HG02642 (cell line): ENCODE measurements around the gene FZR1.
"Not testable (repeated sequence)": the region's sequence is repeated elsewhere in the genome, so short reads cannot be mapped to it uniquely, and the experiment has no call there.

Source experiments
- ATAC-seq: cut with Tn5 transposase; IDR thresholded peaks from one replicate; pipeline ENCODE4 v1.9.1; 2021; ENCODE audit warnings: mild to moderate bottlenecking; ENCODE audit not compliant: unreplicated experiment, poor library complexity

FZR1 gene

DNA sequence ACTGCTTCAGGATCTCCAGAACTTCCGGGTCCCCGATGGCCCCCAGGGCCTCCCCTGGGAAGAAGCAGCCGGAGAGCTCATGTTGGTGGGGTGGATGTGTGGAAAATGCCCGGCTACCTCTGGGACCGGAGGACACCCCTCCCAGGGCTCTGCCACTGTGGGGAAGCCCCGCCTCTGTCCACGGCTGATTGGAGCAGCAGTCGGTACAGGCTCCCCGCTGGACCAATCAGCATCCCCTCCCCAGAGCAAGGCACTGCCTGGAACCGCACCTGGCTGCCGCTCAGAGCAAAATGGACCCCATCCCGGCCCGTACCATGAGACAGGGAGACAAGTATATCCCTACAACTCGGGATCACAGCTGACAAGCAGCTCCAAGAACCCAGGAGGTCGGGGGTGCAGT is 12.1 kb upstream of the FZR1 start:
- ATAC-seq, result no peak

DNA sequence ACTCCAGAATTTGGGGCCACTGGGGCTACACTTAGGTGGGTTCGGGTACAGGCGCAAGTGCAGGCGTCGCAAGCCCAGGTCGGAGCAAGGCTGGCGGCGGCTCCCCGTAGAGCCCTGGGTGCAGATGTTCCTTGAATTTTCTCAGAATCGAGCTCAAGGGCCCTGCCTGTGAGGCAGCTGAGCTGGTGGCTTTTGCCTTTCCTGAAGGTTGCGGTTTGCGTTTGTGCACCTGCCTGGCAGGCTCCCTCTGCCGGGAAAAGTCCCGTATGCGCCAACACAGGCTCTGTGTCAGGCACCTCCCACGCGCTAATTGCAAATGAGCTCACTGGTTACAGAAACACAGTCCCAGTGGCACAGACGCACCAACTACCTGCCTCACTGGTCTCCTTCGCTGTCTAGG is 11.6 kb upstream of the FZR1 start:
- no peak for ATAC-seq

GRCh38 chr19:3496392-3497273 is 9.5 kb upstream of the FZR1 start:
- no peak for ATAC-seq

DNA sequence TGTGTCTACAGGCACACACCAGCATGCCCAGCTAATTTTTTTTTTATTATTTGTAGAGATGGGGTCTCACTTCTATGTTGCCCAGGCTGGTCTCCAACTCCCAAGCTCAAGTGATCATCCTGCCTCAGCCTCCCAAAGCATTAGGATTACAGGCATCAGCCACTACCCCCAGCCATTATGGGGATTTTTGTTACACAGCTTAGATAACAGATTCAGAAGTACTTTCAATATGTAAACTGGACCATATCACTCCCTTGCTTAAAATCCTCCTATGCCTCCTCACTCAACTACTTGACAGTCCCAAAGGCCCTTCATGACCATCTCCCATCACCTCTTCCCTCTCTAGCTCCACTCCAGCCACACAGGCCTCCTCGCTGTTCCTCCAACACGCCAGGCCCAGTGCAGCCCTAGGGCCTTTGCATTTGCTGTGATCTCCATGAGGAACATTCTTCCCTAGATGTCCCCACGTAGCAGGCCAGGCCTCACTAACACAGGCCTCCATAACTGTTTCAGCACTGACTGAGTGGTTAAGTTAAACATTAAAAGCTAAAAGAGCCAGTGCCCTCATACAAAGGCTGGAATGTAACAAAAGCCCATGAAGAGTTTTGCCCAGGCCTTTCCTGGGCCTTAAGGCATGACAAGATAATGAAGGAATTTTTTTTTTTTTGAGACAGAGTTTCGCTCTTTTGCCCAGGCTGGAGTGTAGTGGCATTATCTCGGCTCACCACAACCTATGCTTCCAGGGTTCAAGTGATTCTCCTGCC is 8.2 kb upstream of the FZR1 start:
- ATAC-seq, result no peak

GRCh38 chr19:3499738-3500428 is 6.2 kb upstream of the FZR1 start:
- ATAC-seq, result no peak

GRCh38 chr19:3500429-3501101 is 5.5 kb upstream of the FZR1 start, which contains the start of gene DOHH:
Gene DOHH, minus strand, starts transcription at chr19:3500674. Its CDS starts 3,860 bp downstream, at chr19:3496814.
- peak; percentile 89 for ATAC-seq

DNA sequence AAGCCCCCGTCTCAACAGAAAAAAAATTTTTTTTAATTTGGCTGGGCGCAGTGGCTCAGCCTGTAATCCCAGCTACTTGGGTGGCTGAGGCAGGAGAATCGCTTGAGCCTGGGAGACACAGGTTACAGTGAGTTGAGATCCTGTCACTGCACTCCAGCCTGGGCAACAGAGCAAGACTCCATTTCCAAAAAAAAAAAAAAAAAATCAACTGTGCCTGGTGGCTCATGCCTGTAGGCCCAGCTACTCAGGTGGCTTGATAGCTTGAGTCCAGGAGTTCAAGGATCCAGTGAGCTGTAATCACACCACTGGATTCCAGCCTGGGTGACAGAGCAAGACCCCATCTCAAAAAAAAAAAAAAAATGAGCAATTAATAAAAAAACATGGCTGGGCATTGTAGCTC is 4.3 kb upstream of the FZR1 start:
- ATAC-seq, result no peak

GRCh38 chr19:3503036-3503572 is 3.0 kb upstream of the FZR1 start:
- no peak for ATAC-seq

- ATAC-seq, result no peak
Measured at GRCh38 chr19:3504735-3505134, 1.4 kb upstream of the FZR1 start.

- peak; percentile 11 for ATAC-seq
Measured at GRCh38 chr19:3506384-3507340, 551 bp downstream of the FZR1 start.

- no peak for ATAC-seq
Measured at GRCh38 chr19:3507371-3508120, 1.4 kb downstream of the FZR1 start.

DNA sequence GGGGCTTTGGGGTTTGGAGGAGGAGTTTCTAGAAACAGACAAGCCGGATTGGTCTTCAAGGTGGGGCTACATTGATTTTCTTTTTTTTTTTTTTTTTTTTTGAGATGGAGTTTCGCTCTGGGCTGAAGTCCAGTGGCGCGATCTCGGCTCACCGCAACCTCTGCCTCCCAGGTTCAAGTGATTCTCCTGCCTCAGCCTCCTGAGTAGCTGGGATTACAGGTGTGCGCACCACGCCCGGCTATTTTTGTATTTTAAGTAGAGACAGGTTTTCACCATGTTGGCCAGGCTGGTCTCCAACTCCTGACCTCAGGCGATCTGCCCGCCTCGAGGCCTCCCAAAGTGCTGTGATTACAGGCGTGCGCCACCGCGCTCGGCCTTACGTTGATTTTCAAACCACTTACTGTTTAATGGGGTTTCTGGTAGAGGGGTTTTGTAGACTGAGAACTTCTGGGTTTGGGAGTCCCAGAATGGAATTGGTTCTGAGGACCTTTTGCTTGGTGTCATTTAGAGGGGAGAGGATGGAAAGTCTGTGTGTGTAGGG is 2.1 kb downstream of the FZR1 start:
- not testable (repeated sequence) for ATAC-seq

DNA sequence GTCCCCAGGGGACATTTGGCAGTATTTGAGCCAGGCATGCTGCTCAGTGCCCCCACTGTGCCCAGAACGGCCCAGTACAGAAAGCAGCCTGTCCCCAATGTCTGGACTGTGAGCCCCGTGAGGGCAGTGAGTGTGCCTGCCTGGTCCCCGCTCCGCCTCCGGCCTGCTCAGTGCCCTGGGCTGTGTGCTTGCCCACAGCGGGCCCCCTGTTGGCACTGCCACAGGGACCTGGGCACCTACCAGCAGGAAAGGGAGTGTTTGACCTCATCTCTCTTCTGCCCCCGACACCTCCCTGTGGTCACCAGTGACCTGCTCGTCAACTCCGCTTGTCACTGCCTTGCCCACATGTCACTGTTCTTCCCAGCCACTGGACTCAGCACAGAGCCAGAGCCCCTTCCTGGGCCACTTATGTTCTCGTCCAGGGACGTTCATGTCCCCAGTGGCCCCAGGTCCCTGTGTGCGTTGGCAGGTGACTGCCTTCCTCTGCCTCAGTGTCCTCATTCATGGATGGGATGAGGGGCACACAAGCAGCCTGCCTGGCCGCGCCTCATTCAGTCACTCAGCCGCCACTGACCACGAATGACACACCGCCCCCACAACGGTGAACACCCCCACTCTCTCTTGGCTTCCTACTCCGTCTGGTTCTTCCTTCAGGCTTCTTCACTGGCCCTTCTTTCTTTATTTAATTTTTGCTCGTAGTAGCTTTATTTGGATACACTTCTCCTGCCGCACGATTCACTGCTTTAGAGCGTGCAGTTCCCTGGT is 2.8 kb downstream of the FZR1 start:
- ATAC-seq, result no peak

GRCh38 chr19:3509566-3509989 is 3.5 kb downstream of the FZR1 start:
- ATAC-seq, result no peak

DNA sequence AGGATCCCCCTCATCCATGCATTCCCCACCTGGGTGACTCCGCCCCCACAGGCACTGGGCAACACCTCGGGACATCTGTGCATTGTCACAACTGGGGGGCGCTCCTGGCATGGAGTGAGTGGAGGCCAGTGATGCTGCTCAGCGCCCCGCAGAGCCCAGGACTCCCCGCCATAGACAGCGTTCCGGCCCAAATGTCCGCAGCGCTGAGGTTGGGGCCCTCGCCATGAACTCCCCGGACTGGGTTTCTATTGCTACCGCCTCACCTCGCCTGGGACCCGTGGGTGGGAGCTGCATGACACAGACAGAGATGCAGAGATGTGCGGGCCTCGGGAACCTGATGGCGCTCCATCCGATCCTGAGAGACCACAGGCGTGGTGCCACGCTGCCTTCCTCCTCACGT is 4.6 kb downstream of the FZR1 start:
- ATAC-seq, result no peak

- ATAC-seq, result no peak
Measured at GRCh38 chr19:3511506-3512251, 5.6 kb downstream of the FZR1 start.
